SU-DHL-6 (cell line): ENCODE data around the gene SNX25.

Experiments
- H2AFZ ChIP-seq: fragments of 200-600 bp; sonication (generic); 2 replicates; pipeline ENCODE4 v1.6.1; 2014; ENCODE audit warnings: low read depth, mild to moderate bottlenecking, moderate library complexity, mixed read lengths, antibody characterized with exemption, low read length; ENCODE audit not compliant: severe bottlenecking
- H3F3A ChIP-seq: fragments of 200-600 bp; shearing (Covaris generic); 2 replicates; pipeline ENCODE4 v1.6.0; 2016; ENCODE audit warnings: antibody characterized with exemption, mild to moderate bottlenecking; ENCODE audit not compliant: insufficient read depth
- H3K27ac ChIP-seq: fragments of 200-600 bp; sonication (generic); 2 replicates; pipeline ENCODE4 v1.5.1; 2016; ENCODE audit warnings: low read depth, mild to moderate bottlenecking, low read length, moderate library complexity, mixed read lengths
- H3K27me3 ChIP-seq: fragments of 200-600 bp; sonication (generic), shearing (Covaris generic); 2 replicates; pipeline ENCODE4 v1.6.0; 2014; ENCODE audit warnings: mild to moderate bottlenecking, low read length
- H3K36me3 ChIP-seq: fragments of 200-600 bp; sonication (generic); 2 replicates; pipeline ENCODE4 v1.6.1; 2014; ENCODE audit warnings: mild to moderate bottlenecking, low read length, mixed read lengths
- H3K4me2 ChIP-seq: fragments of 300-600, 200-600 bp; shearing (Covaris generic), sonication (generic); 2 replicates; pipeline ENCODE4 v1.6.0; 2014; ENCODE audit warnings: low read length, low read depth, mild to moderate bottlenecking; ENCODE audit not compliant: poor library complexity, severe bottlenecking
- H3K4me3 ChIP-seq: fragments of 200-600 bp; sonication (generic); 2 replicates; pipeline ENCODE4 v1.5.1; 2014; ENCODE audit warnings: antibody characterized with exemption, low read length, mild to moderate bottlenecking, mixed read lengths; ENCODE audit not compliant: insufficient read depth, poor library complexity, severe bottlenecking
- H3K79me2 ChIP-seq: fragments of 200-600 bp; sonication (generic); 2 replicates; pipeline ENCODE4 v1.6.1; 2014; ENCODE audit warnings: mild to moderate bottlenecking, low read length, moderate library complexity; ENCODE audit not compliant: insufficient read depth
- H3K9ac ChIP-seq: fragments of 200-600 bp; sonication (generic); 2 replicates; pipeline ENCODE4 v1.7.0; 2014; ENCODE audit warnings: mild to moderate bottlenecking, low read length
- H3K9me2 ChIP-seq: fragments of 200-600 bp; sonication (generic); replicated peaks from 2 replicates; pipeline ENCODE4 v1.6.1; 2014; ENCODE audit warnings: low read length; ENCODE audit not compliant: insufficient read depth
- H3K9me3 ChIP-seq: fragments of 200-600 bp; sonication (generic); 2 replicates; pipeline ENCODE4 v1.6.1; 2014; ENCODE audit warnings: low read length, mixed read lengths; ENCODE audit not compliant: insufficient read depth
- H4K20me1 ChIP-seq: fragments of 200-600 bp; sonication (generic); 2 replicates; pipeline ENCODE4 v1.6.1; 2014; ENCODE audit warnings: low read depth, mild to moderate bottlenecking, antibody characterized with exemption, low read length, moderate library complexity, mixed read lengths
- CTCF ChIP-seq: fragments of 200-600 bp; sonication (generic); IDR thresholded peaks from one replicate; pipeline ENCODE4 v1.5.1; 2017; ENCODE audit warnings: antibody characterized with exemption, mild to moderate bottlenecking, low read length, moderate library complexity; ENCODE audit not compliant: insufficient read depth, poor library complexity, severe bottlenecking
- EZH2phosphoT487 ChIP-seq: fragments of 200-600 bp; sonication (generic), shearing (Covaris generic); conservative IDR thresholded peaks from 2 replicates; pipeline ENCODE4 v1.6.1; 2018; ENCODE audit warnings: mild to moderate bottlenecking, antibody characterized with exemption, low read length, moderate library complexity, mixed read lengths

The SNX25 gene

DNA sequence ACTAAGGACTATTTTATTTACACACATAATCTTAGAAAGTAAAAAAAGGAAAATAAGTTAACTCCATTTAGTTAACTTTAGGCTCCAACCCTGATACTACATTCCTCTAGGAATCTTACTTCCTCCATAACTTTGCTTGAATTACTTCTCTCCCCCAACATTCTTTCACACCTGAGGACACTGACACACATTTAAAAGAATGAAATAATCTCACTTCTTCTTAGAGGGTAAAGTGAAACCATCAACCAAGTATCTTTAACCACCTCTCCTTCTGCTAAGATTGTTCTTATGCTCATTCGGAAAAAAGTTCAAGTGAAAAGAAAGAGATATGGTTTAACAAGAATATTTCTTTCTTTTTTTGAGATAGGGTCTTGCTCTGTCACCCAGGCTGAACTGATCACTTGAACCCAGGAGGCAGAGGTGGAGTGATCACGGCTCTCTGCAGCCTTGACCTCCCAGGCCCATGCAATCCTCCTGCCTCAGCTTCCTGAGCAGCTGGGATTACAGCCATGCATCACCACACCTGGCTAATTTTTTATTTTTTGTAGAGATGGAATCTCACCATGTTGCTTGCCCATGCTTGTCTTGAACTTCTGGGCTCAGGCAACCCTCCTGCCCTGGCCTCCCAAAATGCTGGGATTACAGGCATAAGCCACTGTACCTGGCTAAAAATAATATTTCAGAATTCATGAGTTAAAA lies 37.9 kb upstream of the SNX25 start:
- Histone ChIP-seq H2AFZ (no peak overlapping the region), H3K9me2 (no peaks in the 10 kb centered on the region), H3K27ac (no peak overlapping the region), H4K20me1 (no peaks in the 10 kb centered on the region), H3K27me3 (no peaks in the 10 kb centered on the region), H3K4me2 (no peak overlapping the region), H3K36me3 (peaks cover 28% of the 10 kb centered on the region), H3K79me2 (peaks cover 8% of the 10 kb centered on the region), H3K9me3 (no peaks in the 10 kb centered on the region), H3K9ac (no peak overlapping the region), H3K4me3 (no peak overlapping the region), H3F3A (no peaks in the 10 kb centered on the region; the same call in 1 of the 2 replicates)
- TF ChIP-seq EZH2phosphoT487 (no peak), CTCF (no peak)

GRCh38 chr4:185179488-185179887 lies 29.9 kb upstream of the SNX25 start:
- TF ChIP-seq CTCF = no peak
- TF ChIP-seq EZH2phosphoT487 = no peak

DNA sequence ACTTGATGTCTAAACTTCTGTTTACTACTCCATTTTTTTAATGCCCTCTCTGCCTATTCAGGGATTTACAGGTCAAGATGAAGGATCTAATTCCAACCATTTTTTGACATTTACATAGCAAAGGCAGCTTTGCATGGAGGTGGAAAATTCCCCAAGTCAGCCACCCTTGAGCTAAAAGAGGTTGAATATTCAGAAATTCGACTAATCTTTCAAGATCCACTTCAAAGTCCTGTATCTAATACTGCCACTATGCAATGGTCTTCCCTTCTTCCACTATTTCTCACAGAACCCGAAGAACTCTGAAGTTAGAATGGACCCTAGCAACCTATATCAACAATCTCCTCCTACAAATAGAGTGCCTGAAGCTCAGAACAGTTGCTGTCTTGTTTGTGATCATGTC lies 27.2 kb upstream of the SNX25 start:
- H3K27me3 ChIP-seq = no peaks in the 10 kb centered on the region
- H3K9ac ChIP-seq = no peak overlapping the region
- no peak overlapping the region for H3K4me3 ChIP-seq
- no peak overlapping the region for H3K4me2 ChIP-seq
- no peak overlapping the region for H3K27ac ChIP-seq
- H2AFZ ChIP-seq = no peak overlapping the region
- peaks cover 6% of the 10 kb centered on the region; the same call in 1 of the 2 replicates for H3F3A ChIP-seq
- H3K9me2 ChIP-seq = no peaks in the 10 kb centered on the region
- no peak for TF ChIP-seq CTCF
- no peak for TF ChIP-seq EZH2phosphoT487
- H3K9me3 ChIP-seq = no peaks in the 10 kb centered on the region
- peaks cover 3% of the 10 kb centered on the region; the same call in 1 of the 2 replicates for H3K36me3 ChIP-seq
- H4K20me1 ChIP-seq = no peaks in the 10 kb centered on the region
- H3K79me2 ChIP-seq = peaks cover 85% of the 10 kb centered on the region

More at GRCh38 chr4:185179488-185179887, 29.9 kb upstream of the SNX25 start:
- peaks cover 17% of the 10 kb centered on the region for H3K36me3 ChIP-seq
- peaks cover 71% of the 10 kb centered on the region for H3K79me2 ChIP-seq
- no peaks in the 10 kb centered on the region for H3K9me2 ChIP-seq
- H3K9me3 ChIP-seq = no peaks in the 10 kb centered on the region
- H3K9ac ChIP-seq = no peak overlapping the region
- H4K20me1 ChIP-seq = no peaks in the 10 kb centered on the region
- H3F3A ChIP-seq = peaks cover 2% of the 10 kb centered on the region; the same call in 1 of the 2 replicates
- no peak overlapping the region for H3K4me3 ChIP-seq
- no peak overlapping the region for H3K27ac ChIP-seq
- H2AFZ ChIP-seq = no peak overlapping the region
- H3K4me2 ChIP-seq = no peak overlapping the region
- H3K27me3 ChIP-seq = no peaks in the 10 kb centered on the region
